ENCODE measurements around the gene EEF1E1. TPM values are rescaled to one million over a fixed set of nuclear protein-coding genes. Genes with fewer than 3 reads are reported as not detected.

EEF1E1 gene
- total RNA-seq, 1 experiment from 2014 or later, result 38.8 TPM

DNA sequence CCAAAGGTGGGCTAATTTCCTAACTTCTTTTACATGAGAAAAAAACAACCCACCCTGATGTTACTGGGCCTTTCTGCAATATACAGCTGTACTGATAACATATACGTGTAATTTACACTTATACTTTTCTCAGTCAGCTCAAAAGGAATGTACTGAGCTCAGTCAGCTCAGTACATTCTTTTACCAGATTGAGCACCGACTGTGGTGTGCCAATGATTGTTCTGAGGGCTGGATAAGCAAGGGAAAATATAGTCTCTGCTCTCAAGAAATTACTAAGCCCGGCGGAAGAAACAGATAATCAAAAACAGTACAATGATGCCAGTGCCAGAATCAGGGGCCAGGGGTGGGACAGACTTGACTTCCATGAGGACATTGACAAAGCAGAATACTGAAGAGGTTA lies 28.1 kb downstream of the EEF1E1 start:
- no TSS peak for BruUV-seq (replicated peaks)
- no peaks in the 10 kb centered on the region for H3K27me3 Mint-ChIP-seq (ENCODE audit: unreplicated experiment)
- peaks cover 1% of the 10 kb centered on the region for H3K4me1 Mint-ChIP-seq (ENCODE audit: low read depth, unreplicated experiment)
- no peak overlapping the region for H3K27ac Mint-ChIP-seq (ENCODE audit: unreplicated experiment)
- TF ChIP-seq, protein P1, sequence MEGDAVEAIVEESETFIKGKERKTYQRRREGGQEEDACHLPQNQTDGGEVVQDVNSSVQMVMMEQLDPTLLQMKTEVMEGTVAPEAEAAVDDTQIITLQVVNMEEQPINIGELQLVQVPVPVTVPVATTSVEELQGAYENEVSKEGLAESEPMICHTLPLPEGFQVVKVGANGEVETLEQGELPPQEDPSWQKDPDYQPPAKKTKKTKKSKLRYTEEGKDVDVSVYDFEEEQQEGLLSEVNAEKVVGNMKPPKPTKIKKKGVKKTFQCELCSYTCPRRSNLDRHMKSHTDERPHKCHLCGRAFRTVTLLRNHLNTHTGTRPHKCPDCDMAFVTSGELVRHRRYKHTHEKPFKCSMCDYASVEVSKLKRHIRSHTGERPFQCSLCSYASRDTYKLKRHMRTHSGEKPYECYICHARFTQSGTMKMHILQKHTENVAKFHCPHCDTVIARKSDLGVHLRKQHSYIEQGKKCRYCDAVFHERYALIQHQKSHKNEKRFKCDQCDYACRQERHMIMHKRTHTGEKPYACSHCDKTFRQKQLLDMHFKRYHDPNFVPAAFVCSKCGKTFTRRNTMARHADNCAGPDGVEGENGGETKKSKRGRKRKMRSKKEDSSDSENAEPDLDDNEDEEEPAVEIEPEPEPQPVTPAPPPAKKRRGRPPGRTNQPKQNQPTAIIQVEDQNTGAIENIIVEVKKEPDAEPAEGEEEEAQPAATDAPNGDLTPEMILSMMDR (IDR thresholded peaks at IDR 0.05; ENCODE audit: unreplicated experiment), result no peak
- CTCF ChIA-PET, result no interaction called here
- intact Hi-C loops (cut with micrococcal nuclease; ENCODE audit: unreplicated experiment), result no loop called here
- no peaks in the 10 kb centered on the region for H3K9me3 Mint-ChIP-seq (ENCODE audit: low read depth, unreplicated experiment)
- no peak for DNase-seq
- H3K36me3 Mint-ChIP-seq (ENCODE audit: insufficient read depth, unreplicated experiment), result peaks cover 4% of the 10 kb centered on the region
- H3K4me3 Mint-ChIP-seq (ENCODE audit: low read depth, unreplicated experiment), result no peak overlapping the region

DNA sequence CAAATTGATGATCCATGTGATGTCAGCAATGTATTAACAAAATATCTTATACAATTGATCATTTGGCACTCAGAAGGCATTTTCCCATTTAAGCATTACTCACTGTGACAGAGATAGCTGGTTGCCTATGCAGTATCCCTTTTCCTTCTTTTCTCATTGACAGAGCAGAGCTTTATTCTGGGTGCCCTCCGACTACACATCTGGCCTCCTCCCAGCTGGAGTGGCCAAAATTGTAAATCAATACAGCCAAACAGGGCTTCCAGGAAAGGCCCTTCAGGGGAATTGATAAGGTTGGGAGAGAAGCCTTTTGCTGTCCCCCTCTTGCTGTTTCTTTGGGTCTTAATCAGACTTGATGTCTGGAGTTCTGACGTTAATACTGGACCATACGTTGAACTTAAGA lies 28.6 kb downstream of the EEF1E1 start:
- Mint-ChIP-seq H3K4me3 (ENCODE audit: low read depth, unreplicated experiment) (no peak overlapping the region), H3K36me3 (ENCODE audit: insufficient read depth, unreplicated experiment) (peaks cover 4% of the 10 kb centered on the region), H3K9me3 (ENCODE audit: low read depth, unreplicated experiment) (no peaks in the 10 kb centered on the region), H3K4me1 (ENCODE audit: low read depth, unreplicated experiment) (no peaks in the 10 kb centered on the region), H3K27me3 (ENCODE audit: unreplicated experiment) (no peaks in the 10 kb centered on the region), H3K27ac (ENCODE audit: unreplicated experiment) (no peak overlapping the region)
- intact Hi-C loops (cut with micrococcal nuclease; ENCODE audit: unreplicated experiment), result no loop called here
- TF ChIP-seq, protein P1 (IDR thresholded peaks at IDR 0.05; ENCODE audit: unreplicated experiment), result no peak
- CTCF ChIA-PET, result no interaction called here
- no peak for DNase-seq
- BruUV-seq (replicated peaks), result no TSS peak

DNA sequence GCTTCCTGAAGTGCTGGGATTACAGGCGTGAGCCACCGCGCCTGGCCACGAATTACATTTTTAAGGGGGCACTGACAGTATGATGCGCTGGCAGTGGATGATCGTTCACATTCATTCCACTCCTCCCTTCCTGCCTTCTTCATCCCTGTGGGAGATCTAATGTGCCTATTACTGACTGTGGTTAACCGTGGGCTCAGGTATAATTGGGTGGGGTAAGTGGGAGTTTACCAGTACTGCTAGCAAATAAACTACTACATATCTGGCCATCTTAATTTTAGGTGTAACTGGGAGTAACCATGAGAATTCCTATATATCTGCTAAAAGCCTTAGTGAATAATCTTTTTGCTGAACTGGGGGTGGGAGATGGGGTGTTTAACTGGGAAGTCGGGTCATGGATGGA lies 31.6 kb downstream of the EEF1E1 start:
- no peak overlapping the region for H3K27ac Mint-ChIP-seq (ENCODE audit: unreplicated experiment)
- CTCF ChIA-PET, result no interaction called here
- no peaks in the 10 kb centered on the region for H3K36me3 Mint-ChIP-seq (ENCODE audit: insufficient read depth, unreplicated experiment)
- no TSS peak for BruUV-seq (replicated peaks)
- intact Hi-C loops (cut with micrococcal nuclease; ENCODE audit: unreplicated experiment), result no loop called here
- H3K4me3 Mint-ChIP-seq (ENCODE audit: low read depth, unreplicated experiment), result no peak overlapping the region
- DNase-seq, result no peak
- no peaks in the 10 kb centered on the region for H3K27me3 Mint-ChIP-seq (ENCODE audit: unreplicated experiment)
- TF ChIP-seq, protein P1 (IDR thresholded peaks at IDR 0.05; ENCODE audit: unreplicated experiment), result no peak
- H3K4me1 Mint-ChIP-seq (ENCODE audit: low read depth, unreplicated experiment), result no peaks in the 10 kb centered on the region
- no peaks in the 10 kb centered on the region for H3K9me3 Mint-ChIP-seq (ENCODE audit: low read depth, unreplicated experiment)

DNA sequence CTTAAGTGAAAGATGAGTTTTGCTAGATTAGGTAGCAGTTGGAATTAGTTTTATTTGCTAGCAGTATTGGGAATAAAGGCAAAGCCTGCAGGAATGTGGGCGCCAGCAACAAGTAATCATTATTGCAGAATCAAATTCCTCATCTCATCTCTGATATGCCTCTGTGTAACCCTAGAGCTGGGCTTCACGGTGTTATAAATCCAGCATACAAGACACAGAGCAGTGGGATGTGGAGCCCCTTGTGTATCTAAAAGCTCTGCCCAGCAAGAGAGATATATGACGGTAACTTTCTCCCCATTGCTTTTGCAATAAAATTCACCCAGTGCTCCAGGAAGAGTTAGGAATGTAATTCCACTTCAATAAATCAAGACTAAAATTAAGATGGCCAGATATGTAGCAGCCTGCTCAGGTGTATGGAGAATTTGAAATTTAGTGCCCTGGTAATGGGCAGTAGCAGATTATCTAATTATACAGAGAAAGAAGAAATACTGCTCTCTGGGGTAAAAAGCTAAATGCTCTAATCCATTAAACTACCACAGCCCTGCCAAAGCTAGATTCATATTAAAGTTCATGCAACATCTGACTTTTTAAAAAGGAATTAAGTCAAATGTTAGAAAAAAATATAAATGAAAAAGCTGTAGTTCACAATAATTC lies 32.6 kb downstream of the EEF1E1 start:
- Mint-ChIP-seq H3K27me3 (ENCODE audit: unreplicated experiment) (no peaks in the 10 kb centered on the region), H3K27ac (ENCODE audit: unreplicated experiment) (no peak overlapping the region), H3K9me3 (ENCODE audit: low read depth, unreplicated experiment) (no peaks in the 10 kb centered on the region), H3K4me1 (ENCODE audit: low read depth, unreplicated experiment) (no peaks in the 10 kb centered on the region), H3K36me3 (ENCODE audit: insufficient read depth, unreplicated experiment) (no peaks in the 10 kb centered on the region), H3K4me3 (ENCODE audit: low read depth, unreplicated experiment) (no peak overlapping the region)
- DNase-seq, result no peak
- intact Hi-C loops (cut with micrococcal nuclease; ENCODE audit: unreplicated experiment), result no loop called here
- CTCF ChIA-PET, result no interaction called here
- no TSS peak for BruUV-seq (replicated peaks)
- TF ChIP-seq, protein P1 (IDR thresholded peaks at IDR 0.05; ENCODE audit: unreplicated experiment), result no peak

All from Calu3 (cell line).